Right lobe of liver (tissue), 6 donors: ENCODE data around the gene PGBD2. TPM values are rescaled to one million over a fixed set of nuclear protein-coding genes. Genes with fewer than 3 reads are reported as not detected.

Source experiments
- ATAC-seq, 4 donors: fragments of 200-7000 bp; cut with Tn5 transposase; one replicate each; pipeline ENCODE4 v1.9.1; 2020; ENCODE audit warnings: mild to moderate bottlenecking in 4 of 4, moderate library complexity in 4 of 4
- DNase-seq, 3 donors: peaks; one replicate each; pipeline ENCODE4 v3.0.0-alpha.2; 2020
- H3K27ac ChIP-seq, 3 donors: fragments of 200-600 bp; one replicate each; pipeline ENCODE4 v1.8.0; 2022
- H3K27me3 ChIP-seq, 2 donors: fragments of 200-600 bp; one replicate each; pipeline ENCODE4 v1.8.0; 2022
- H3K36me3 ChIP-seq, 4 donors: fragments of 200-600 bp; sonication (generic) in 1 of 4; one replicate each; pipeline versions ENCODE4 v1.5.1 to v1.8.0; 2017 to 2022; ENCODE audit warnings: control low read depth in 1 of 4
- H3K4me1 ChIP-seq, 4 donors: fragments of 200-600 bp; sonication (generic) in 1 of 4; one replicate each; pipeline versions ENCODE4 v1.5.1 to v1.8.0; 2017 to 2022; ENCODE audit warnings: control low read depth in 1 of 4
- H3K4me3 ChIP-seq, 3 donors: fragments of 200-600 bp; one replicate each; pipeline ENCODE4 v1.8.0; 2022
- H3K9me3 ChIP-seq, 4 donors: fragments of 200-600 bp; sonication (generic) in 1 of 4; one replicate each; pipeline versions ENCODE4 v1.5.1 to v1.8.0; 2017 to 2022; ENCODE audit warnings: control low read depth in 1 of 4
- POLR2A ChIP-seq: fragments of 450-650 bp; IDR thresholded peaks from one replicate; pipeline ENCODE4 v1.6.1; 2017; ENCODE audit warnings: antibody characterized with exemption, mild to moderate bottlenecking
- WGBS: methylation state at CpG from one replicate; pipeline ENCODE4 v1.1.6; 2018; ENCODE audit warnings: low coverage, low lambda C conversion rate; ENCODE audit not compliant: insufficient coverage; ENCODE audit errors: missing lambda C conversion rate; 5-methylcytosine and 5-hydroxymethylcytosine counted together
- intact Hi-C, 2 donors: fragments of 100-400 bp; cut with DNase I; formaldehyde crosslinking; loops; one replicate each; pipeline versions ENCODE4 v1.11.2 to v1.14.1; 2022
- total RNA-seq, 6 experiments: library from RNA; depleted of rRNA in 2 of 6; stranded (reverse); fragments of >200 nt in 2 of 6; fragmentation: NEBNext Ultra II Directional in 3 of 6; extraction: Animal tissue kit (Norgen Biotek cat#: 25700) in 3 of 6; gene quantifications; one replicate each; pipeline versions ENCODE4 v1.1.0 to v1.2.4, GENCODE V29; 2016 to 2023
- TF ChIP-seq, protein P1 (sequence below), 4 donors: fragments of 200-600 bp in 3 of 4; fragments of 450-650 bp in 1 of 4; IDR thresholded peaks; one replicate each; pipeline versions ENCODE4 v1.5.1 to v1.8.0; 2016 to 2022; ENCODE audit warnings: antibody characterized with exemption in 4 of 4, mild to moderate bottlenecking in 2 of 4
- donor health status: DM: no; HTN: yes; CAD: no.
- donor health status: DM: no; HTN: no; CAD: no.
- donor health status: DM: no; HTN: no; CAD: no.
- donor health status: DM: no; HTN: yes; CAD: no.
- donor health status: DM: no; HTN: yes; CAD: no.

Gene PGBD2
- total RNA-seq, 6 experiments from 2014 or later, result 2.5 to 4.1 (median 4.0) TPM

DNA sequence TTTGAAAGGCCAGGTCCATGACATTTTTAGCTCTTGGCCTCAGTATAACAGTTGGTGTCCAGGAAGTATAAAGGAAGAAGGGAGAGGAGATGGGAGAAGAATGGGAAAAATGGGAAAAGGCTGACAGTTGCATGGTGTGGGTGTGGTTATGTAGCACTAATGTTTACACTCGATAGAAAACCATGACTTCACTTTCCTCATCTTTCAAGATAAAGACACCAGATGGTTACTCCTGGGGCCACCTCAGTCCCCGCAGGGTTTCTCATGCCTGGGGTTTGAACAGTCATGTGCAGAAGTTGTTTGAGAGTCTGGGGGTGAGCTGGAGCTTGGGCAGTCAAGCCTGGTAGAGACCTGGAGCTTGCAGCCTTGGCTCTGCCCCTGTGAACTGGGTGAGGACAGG is 7.9 kb downstream of the PGBD2 start:
- no peak for ATAC-seq

DNA sequence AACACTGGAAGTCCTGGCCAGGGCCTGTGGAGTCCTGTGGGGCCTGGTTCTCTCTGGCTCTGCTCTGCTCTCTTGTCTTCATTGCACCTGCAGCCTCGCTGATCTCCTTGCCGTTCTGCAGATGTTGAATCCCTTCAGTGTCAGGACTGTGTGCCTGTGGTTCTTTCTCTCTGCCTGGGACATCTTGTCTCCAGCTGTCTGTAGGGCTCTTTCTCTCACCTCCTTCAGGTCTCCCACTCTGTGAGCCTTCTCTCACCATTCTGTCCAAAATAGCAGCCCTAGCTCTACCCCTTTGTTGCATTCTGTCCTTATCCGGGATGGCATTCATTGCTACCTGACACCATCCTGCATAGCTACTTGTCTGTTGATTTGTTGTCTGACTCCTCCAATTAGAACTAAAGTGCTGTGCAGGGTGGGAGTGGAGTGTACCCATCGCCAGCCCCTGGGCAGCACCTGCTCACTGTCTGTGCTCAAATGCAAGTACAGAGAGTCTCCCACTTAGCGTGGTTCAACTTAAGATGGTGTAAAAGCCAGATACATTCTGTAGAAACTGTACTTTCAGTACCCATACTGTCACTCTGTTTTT is 8.9 kb downstream of the PGBD2 start:
- TF ChIP-seq, protein P1, sequence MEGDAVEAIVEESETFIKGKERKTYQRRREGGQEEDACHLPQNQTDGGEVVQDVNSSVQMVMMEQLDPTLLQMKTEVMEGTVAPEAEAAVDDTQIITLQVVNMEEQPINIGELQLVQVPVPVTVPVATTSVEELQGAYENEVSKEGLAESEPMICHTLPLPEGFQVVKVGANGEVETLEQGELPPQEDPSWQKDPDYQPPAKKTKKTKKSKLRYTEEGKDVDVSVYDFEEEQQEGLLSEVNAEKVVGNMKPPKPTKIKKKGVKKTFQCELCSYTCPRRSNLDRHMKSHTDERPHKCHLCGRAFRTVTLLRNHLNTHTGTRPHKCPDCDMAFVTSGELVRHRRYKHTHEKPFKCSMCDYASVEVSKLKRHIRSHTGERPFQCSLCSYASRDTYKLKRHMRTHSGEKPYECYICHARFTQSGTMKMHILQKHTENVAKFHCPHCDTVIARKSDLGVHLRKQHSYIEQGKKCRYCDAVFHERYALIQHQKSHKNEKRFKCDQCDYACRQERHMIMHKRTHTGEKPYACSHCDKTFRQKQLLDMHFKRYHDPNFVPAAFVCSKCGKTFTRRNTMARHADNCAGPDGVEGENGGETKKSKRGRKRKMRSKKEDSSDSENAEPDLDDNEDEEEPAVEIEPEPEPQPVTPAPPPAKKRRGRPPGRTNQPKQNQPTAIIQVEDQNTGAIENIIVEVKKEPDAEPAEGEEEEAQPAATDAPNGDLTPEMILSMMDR (IDR thresholded peaks at IDR 0.05), result no peak
- no peak for TF ChIP-seq POLR2A
- Histone ChIP-seq H3K27ac (no peak overlapping the region), H3K36me3 (peaks cover 0 to 56% (median 17%) of the 10 kb centered on the region in 4 donors), H3K4me3 (no peak overlapping the region), H3K4me1 (no peaks in the 10 kb centered on the region), H3K27me3 (no peaks in the 10 kb centered on the region), H3K9me3 (no peaks in the 10 kb centered on the region)
- intact Hi-C loops, result no loop called here
- no peak for DNase-seq
- ATAC-seq, result no peak
- 100% methylated on average over 2 of the region's 5 CpGs for WGBS

More for the DNA sequence above, 7.9 kb downstream of the PGBD2 start:
- DNase-seq, result no peak
- H3K9me3 ChIP-seq, result no peaks in the 10 kb centered on the region
- peaks cover 0 to 52% (median 17%) of the 10 kb centered on the region in 4 donors for H3K36me3 ChIP-seq
- TF ChIP-seq POLR2A, result no peak
- TF ChIP-seq, protein P1 (IDR thresholded peaks at IDR 0.05), result no peak
- H3K4me3 ChIP-seq, result no peak overlapping the region
- H3K27me3 ChIP-seq, result no peaks in the 10 kb centered on the region
- intact Hi-C loops, result no loop called here
- H3K27ac ChIP-seq, result no peak overlapping the region
- no peaks in the 10 kb centered on the region for H3K4me1 ChIP-seq
- WGBS, result 50% methylated on average over 1 of the region's 2 CpGs

DNA sequence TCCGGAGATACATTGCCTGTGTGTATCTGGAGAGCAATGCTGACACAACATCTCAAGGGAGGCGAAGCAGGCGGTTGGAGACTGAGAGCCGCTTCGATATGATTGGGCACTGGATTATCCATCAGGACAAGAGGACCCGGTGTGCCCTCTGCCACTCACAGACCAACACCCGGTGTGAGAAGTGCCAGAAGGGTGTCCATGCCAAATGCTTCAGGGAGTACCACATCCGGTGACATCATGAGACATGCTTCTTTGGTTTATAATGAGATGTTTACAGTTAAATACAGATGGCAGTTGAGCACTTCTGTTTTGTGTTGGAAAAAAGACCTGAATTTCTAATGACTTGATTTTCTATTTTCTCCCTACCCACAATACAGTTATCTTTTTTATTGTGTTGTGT is 12.1 kb downstream of the PGBD2 start:
- ATAC-seq (no peak), DNase-seq (no peak)
- Histone ChIP-seq H3K4me3 (no peak overlapping the region), H3K36me3 (peaks cover 0 to 56% (median 17%) of the 10 kb centered on the region in 4 donors), H3K4me1 (peaks cover 0 to under 1% (median 0%) of the 10 kb centered on the region in 4 donors), H3K27ac (no peak overlapping the region), H3K27me3 (no peaks in the 10 kb centered on the region), H3K9me3 (no peaks in the 10 kb centered on the region)
- 98% methylated on average over 8 of the region's 8 CpGs for WGBS
- TF ChIP-seq, protein P1 (IDR thresholded peaks at IDR 0.05), result no peak
- no peak for TF ChIP-seq POLR2A
- intact Hi-C loops, result no loop called here

DNA sequence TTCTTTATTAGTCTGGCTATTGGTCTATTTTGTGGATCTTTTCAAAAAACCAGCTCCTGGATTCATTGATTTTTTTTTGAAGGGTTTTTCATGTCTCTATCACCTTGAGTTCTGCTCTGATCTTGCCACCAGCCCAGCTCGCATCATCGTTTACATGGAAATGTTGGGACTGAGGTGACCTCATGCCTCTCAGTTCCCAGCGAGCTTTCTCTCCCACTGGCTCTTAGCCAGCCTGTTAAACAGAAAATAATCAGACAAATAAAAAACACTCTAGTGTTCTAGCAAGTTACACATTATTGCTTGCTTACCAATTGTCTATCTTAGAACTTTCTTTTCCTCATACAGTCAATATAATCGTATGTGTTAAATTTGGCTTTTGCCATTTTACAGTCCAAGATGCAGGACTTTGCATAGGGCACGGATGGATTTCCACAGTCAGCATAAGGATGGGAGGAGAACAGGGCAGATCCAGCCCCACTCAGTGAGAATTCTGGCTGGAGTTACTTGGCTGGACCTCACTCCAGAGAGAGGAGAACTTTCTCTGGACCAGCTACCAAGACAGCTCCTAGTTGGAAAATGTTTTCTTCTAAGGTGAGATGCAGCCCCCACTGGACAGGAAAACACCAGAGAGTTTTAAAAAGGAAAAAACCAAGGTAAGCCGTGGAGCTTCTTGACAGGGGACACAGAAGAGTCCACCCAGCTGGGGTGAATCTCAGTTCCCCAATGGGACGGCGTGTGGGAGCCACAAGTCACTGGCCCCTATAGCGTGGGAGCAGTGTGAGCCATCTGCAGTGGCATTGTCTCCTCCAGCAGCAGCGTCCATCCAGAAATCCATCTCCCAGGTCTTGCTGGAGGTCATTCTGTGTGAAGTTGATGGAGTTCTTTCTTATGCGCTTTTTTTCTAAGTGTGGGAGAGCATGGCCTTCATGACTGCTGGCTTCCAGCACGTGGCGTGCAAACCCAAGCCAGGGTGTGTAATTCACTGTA is 17.6 kb downstream of the PGBD2 start:
- TF ChIP-seq POLR2A, result no peak
- TF ChIP-seq, protein P1 (IDR thresholded peaks at IDR 0.05), result no peak
- H3K36me3 ChIP-seq, result peaks cover 0 to 11% (median 0%) of the 10 kb centered on the region in 4 donors
- no peak overlapping the region for H3K27ac ChIP-seq
- no peak overlapping the region for H3K4me3 ChIP-seq
- no peaks in the 10 kb centered on the region for H3K9me3 ChIP-seq
- intact Hi-C loops, result no loop called here
- H3K27me3 ChIP-seq, result no peaks in the 10 kb centered on the region
- peak in 2 of 4 donors; percentile 17 to 86 for ATAC-seq
- no peak for DNase-seq
- H3K4me1 ChIP-seq, result peaks cover 0 to 5% (median 2%) of the 10 kb centered on the region in 4 donors
- 60% methylated on average over 12 of the region's 13 CpGs for WGBS
